Neural cell (in vitro differentiated cells): ENCODE measurements around the gene AHSG. TPM values are rescaled to one million over a fixed set of nuclear protein-coding genes. Genes with fewer than 3 reads are reported as not detected.

Source experiments
- H2AFZ ChIP-seq: fragments of 200-600, 300-800 bp; sonication (generic), shearing (Covaris generic); 2 replicates; pipeline ENCODE4 v1.6.0; 2014; ENCODE audit warnings: low read depth, mild to moderate bottlenecking, antibody characterized with exemption, low read length, moderate library complexity
- H3F3A ChIP-seq: fragments of 200-600 bp; shearing (Covaris generic); 2 replicates; pipeline ENCODE4 v1.6.1; 2016; ENCODE audit warnings: mild to moderate bottlenecking, moderate library complexity, mixed read lengths, antibody characterized with exemption, low read length; ENCODE audit not compliant: insufficient read depth, poor library complexity, severe bottlenecking
- H3K27ac ChIP-seq: fragments of 200-600, 300-800 bp; sonication (generic), shearing (Covaris generic); 2 replicates; pipeline ENCODE4 v1.5.1; 2014; ENCODE audit warnings: mild to moderate bottlenecking, low read length, moderate library complexity
- H3K27me3 ChIP-seq: fragments of 300-800, 200-600 bp; sonication (generic), shearing (Covaris generic); 2 replicates; pipeline ENCODE4 v1.6.0; 2014; ENCODE audit warnings: mild to moderate bottlenecking, low read depth, low read length, moderate library complexity; ENCODE audit not compliant: insufficient read depth
- H3K36me3 ChIP-seq: fragments of 300-800, 200-600 bp; sonication (generic), shearing (Covaris generic); 2 replicates; pipeline ENCODE4 v1.5.1; 2014; ENCODE audit warnings: mild to moderate bottlenecking, antibody characterized with exemption, low read length, moderate library complexity; ENCODE audit not compliant: insufficient read depth
- H3K4me2 ChIP-seq: fragments of 300-800, 200-600 bp; sonication (generic), shearing (Covaris generic); 2 replicates; pipeline ENCODE4 v1.6.0; 2014; ENCODE audit warnings: mild to moderate bottlenecking, low read length
- H3K4me3 ChIP-seq: fragments of 300-800, 200-600 bp; sonication (generic), shearing (Covaris generic); 2 replicates; pipeline ENCODE4 v1.5.1; 2014; ENCODE audit warnings: mild to moderate bottlenecking, low read length, moderate library complexity
- H3K79me2 ChIP-seq: fragments of 200-600 bp; shearing (Covaris generic); replicated peaks from 2 replicates; pipeline ENCODE4 v1.6.0; 2014; ENCODE audit warnings: mild to moderate bottlenecking, low read length, moderate library complexity; ENCODE audit not compliant: insufficient read depth
- H3K9ac ChIP-seq: fragments of 300-800, 200-600 bp; sonication (generic), shearing (Covaris generic); 2 replicates; pipeline ENCODE4 v1.6.1; 2016; ENCODE audit warnings: mild to moderate bottlenecking, low read length, mixed read lengths
- H3K9me2 ChIP-seq: fragments of 200-600 bp; shearing (Covaris generic); 2 replicates; pipeline ENCODE4 v1.6.1; 2016; ENCODE audit warnings: mild to moderate bottlenecking, low read length, mixed read lengths; ENCODE audit not compliant: insufficient read depth
- H3K9me3 ChIP-seq: fragments of 200-600, 300-800 bp; sonication (generic), shearing (Covaris generic); 2 replicates; pipeline ENCODE4 v1.6.1; 2016; ENCODE audit warnings: mild to moderate bottlenecking, mixed run types, low read length, moderate library complexity, mixed read lengths
- H4K20me1 ChIP-seq: fragments of 200-600 bp; shearing (Covaris generic); 2 replicates; pipeline ENCODE4 v1.6.1; 2016; ENCODE audit warnings: mild to moderate bottlenecking, mixed run types; ENCODE audit not compliant: insufficient read depth
- EP300 ChIP-seq: fragments of 450-650 bp; conservative IDR thresholded peaks from 2 replicates; pipeline ENCODE4 v1.6.1; 2014; ENCODE audit warnings: antibody characterized with exemption, mild to moderate bottlenecking, moderate library complexity; ENCODE audit not compliant: poor library complexity, severe bottlenecking
- EZH2 ChIP-seq: fragments of 200-600, 300-800 bp; shearing (Covaris generic), sonication (generic); IDR thresholded peaks from 2 replicates; pipeline ENCODE4 v1.6.1; 2014; ENCODE audit warnings: antibody characterized with exemption, low read length, borderline replicate concordance, mild to moderate bottlenecking; ENCODE audit not compliant: insufficient read depth, poor library complexity, severe bottlenecking
- MXI1 ChIP-seq: fragments of 450-650 bp; conservative IDR thresholded peaks from 2 replicates; pipeline ENCODE4 v1.6.1; 2014; ENCODE audit warnings: antibody characterized with exemption, mild to moderate bottlenecking; ENCODE audit not compliant: poor library complexity, severe bottlenecking
- POLR2AphosphoS5 ChIP-seq: IDR thresholded peaks from 2 replicates; pipeline ENCODE4 v1.6.1; 2012
- RAD21 ChIP-seq: fragments of 450-650 bp; conservative IDR thresholded peaks from 2 replicates; pipeline ENCODE4 v1.6.1; 2014; ENCODE audit warnings: antibody characterized with exemption, mild to moderate bottlenecking, moderate library complexity
- SMC3 ChIP-seq: fragments of 450-650 bp; conservative IDR thresholded peaks from 2 replicates; pipeline ENCODE4 v1.6.1; 2014; ENCODE audit warnings: antibody characterized with exemption, mild to moderate bottlenecking, moderate library complexity; ENCODE audit not compliant: poor library complexity
- TAF1 ChIP-seq: IDR thresholded peaks from 2 replicates; pipeline ENCODE4 v1.6.1; 2012; ENCODE audit warnings: low read depth
- polyA plus RNA-seq: library from polyadenylated mRNA; depleted of rRNA; stranded (reverse); fragments of >200 nt; gene quantifications from 2 replicates; pipeline ENCODE4 v1.2.3, GENCODE V29; 2014
- TF ChIP-seq, protein P1 (sequence below): fragments of 450-650 bp; IDR thresholded peaks from 2 replicates; pipeline ENCODE4 v1.5.1; 2014; ENCODE audit warnings: antibody characterized with exemption, mild to moderate bottlenecking, moderate library complexity; ENCODE audit not compliant: poor library complexity, severe bottlenecking
- TF ChIP-seq, protein P2 (sequence below): IDR thresholded peaks from 2 replicates; pipeline ENCODE4 v1.6.1; 2012; ENCODE audit warnings: borderline replicate concordance

The AHSG gene
- polyA plus RNA-seq, 1 donor from 2014 or later, result 0.40 TPM

DNA sequence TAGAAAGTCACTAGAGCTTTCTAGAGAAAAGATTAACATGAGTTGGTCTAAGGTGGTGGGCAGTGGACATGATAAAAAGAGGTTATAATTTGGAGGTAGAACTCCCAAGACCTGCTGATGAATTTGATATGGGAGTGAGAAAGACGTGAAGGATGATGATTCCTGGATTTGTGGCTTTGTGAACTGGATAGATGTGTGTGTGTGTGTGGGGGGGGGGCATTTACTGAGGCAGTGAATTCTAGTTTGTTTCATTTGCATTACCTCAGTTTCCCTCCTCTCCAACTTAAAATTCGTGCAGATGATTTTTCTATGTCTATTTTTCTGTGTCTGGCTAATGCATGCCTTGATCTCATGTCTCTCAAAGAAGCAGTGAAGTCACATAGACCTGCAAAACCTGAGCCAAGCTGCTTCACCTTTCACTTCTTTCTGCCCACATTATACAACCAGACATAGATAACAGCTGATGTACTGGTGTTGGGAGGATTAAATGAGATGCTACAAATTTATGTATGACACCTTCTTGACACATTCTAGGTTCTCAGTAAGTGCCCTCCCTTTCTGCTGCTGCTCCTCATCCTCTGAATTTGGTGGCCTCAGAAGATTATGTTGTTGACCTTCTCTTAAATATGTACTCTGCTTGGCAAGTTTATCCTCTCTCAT is 9.9 kb downstream of the AHSG start:
- H3K27ac ChIP-seq, result no peak overlapping the region
- no peaks in the 10 kb centered on the region for H3K36me3 ChIP-seq
- H3K4me2 ChIP-seq, result no peak overlapping the region
- no peaks in the 10 kb centered on the region for H3K27me3 ChIP-seq
- no peak overlapping the region for H2AFZ ChIP-seq
- H3K79me2 ChIP-seq, result no peaks in the 10 kb centered on the region
- TF ChIP-seq SMC3, result no peak
- TF ChIP-seq MXI1, result no peak
- no peak for TF ChIP-seq EP300
- TF ChIP-seq, protein P1, sequence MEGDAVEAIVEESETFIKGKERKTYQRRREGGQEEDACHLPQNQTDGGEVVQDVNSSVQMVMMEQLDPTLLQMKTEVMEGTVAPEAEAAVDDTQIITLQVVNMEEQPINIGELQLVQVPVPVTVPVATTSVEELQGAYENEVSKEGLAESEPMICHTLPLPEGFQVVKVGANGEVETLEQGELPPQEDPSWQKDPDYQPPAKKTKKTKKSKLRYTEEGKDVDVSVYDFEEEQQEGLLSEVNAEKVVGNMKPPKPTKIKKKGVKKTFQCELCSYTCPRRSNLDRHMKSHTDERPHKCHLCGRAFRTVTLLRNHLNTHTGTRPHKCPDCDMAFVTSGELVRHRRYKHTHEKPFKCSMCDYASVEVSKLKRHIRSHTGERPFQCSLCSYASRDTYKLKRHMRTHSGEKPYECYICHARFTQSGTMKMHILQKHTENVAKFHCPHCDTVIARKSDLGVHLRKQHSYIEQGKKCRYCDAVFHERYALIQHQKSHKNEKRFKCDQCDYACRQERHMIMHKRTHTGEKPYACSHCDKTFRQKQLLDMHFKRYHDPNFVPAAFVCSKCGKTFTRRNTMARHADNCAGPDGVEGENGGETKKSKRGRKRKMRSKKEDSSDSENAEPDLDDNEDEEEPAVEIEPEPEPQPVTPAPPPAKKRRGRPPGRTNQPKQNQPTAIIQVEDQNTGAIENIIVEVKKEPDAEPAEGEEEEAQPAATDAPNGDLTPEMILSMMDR, result no peak
- TF ChIP-seq RAD21, result no peak
- TF ChIP-seq, protein P2, sequence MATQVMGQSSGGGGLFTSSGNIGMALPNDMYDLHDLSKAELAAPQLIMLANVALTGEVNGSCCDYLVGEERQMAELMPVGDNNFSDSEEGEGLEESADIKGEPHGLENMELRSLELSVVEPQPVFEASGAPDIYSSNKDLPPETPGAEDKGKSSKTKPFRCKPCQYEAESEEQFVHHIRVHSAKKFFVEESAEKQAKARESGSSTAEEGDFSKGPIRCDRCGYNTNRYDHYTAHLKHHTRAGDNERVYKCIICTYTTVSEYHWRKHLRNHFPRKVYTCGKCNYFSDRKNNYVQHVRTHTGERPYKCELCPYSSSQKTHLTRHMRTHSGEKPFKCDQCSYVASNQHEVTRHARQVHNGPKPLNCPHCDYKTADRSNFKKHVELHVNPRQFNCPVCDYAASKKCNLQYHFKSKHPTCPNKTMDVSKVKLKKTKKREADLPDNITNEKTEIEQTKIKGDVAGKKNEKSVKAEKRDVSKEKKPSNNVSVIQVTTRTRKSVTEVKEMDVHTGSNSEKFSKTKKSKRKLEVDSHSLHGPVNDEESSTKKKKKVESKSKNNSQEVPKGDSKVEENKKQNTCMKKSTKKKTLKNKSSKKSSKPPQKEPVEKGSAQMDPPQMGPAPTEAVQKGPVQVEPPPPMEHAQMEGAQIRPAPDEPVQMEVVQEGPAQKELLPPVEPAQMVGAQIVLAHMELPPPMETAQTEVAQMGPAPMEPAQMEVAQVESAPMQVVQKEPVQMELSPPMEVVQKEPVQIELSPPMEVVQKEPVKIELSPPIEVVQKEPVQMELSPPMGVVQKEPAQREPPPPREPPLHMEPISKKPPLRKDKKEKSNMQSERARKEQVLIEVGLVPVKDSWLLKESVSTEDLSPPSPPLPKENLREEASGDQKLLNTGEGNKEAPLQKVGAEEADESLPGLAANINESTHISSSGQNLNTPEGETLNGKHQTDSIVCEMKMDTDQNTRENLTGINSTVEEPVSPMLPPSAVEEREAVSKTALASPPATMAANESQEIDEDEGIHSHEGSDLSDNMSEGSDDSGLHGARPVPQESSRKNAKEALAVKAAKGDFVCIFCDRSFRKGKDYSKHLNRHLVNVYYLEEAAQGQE, result no peak
- no peak for TF ChIP-seq TAF1
- TF ChIP-seq EZH2, result no peak
- TF ChIP-seq POLR2AphosphoS5, result no peak
- no peak overlapping the region for H3K9ac ChIP-seq
- H3K9me2 ChIP-seq, result no peaks in the 10 kb centered on the region
- no peaks in the 10 kb centered on the region for H3F3A ChIP-seq
- H3K4me3 ChIP-seq, result no peak overlapping the region
- no peaks in the 10 kb centered on the region for H4K20me1 ChIP-seq
- H3K9me3 ChIP-seq, result no peaks in the 10 kb centered on the region

DNA sequence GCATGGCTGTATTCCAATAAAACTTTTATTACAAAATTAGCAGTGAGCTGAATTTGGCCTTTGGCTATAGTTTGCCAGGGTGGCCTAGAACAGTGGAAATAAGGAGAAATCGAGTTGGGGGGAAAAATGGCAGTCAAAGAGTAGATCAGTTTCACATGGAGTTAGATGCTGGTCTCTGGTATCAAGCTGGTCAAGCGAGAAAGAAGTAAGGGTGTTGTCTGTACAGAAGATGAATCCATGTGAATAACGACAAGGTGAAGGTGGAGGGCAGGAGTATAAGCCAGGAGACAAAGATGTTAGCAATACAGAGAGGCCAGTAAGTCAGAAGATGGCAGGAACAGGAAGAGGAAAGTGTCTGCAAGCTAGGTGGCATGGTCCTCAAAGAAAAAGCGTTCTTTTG is 11.7 kb downstream of the AHSG start:
- Histone ChIP-seq H3K9me3 (no peaks in the 10 kb centered on the region), H3K4me2 (no peak overlapping the region), H3K79me2 (no peaks in the 10 kb centered on the region), H3F3A (no peaks in the 10 kb centered on the region), H3K9ac (no peak overlapping the region), H3K27ac (no peak overlapping the region), H3K9me2 (no peaks in the 10 kb centered on the region), H4K20me1 (no peaks in the 10 kb centered on the region), H2AFZ (no peak overlapping the region), H3K27me3 (no peaks in the 10 kb centered on the region), H3K36me3 (no peaks in the 10 kb centered on the region), H3K4me3 (no peak overlapping the region)
- TF ChIP-seq, protein P2, result no peak
- TF ChIP-seq EZH2, result no peak
- TF ChIP-seq SMC3, result no peak
- TF ChIP-seq EP300, result no peak
- TF ChIP-seq TAF1, result no peak
- TF ChIP-seq RAD21, result no peak
- TF ChIP-seq MXI1, result no peak
- TF ChIP-seq POLR2AphosphoS5, result no peak
- TF ChIP-seq, protein P1, result no peak
